ENCODE results near the gene PDXK. TPM values are rescaled to one million over a fixed set of nuclear protein-coding genes. Genes with fewer than 3 reads are reported as not detected.

PDXK gene
- total and polyA plus RNA-seq, 2 experiments from 2014 or later: 68.0 to 89.7 TPM

GRCh38 chr21:43748622-43749021 lies 29.7 kb downstream of the PDXK start:
- DNase-seq: no peak
- Histone ChIP-seq H3K79me2 (ENCODE audit: insufficient read depth) (no peaks in the 10 kb centered on the region), H3K36me3 (ENCODE audit: low read depth) (peaks cover 17% of the 10 kb centered on the region), H3K4me3 (no peak overlapping the region), H3K9me3 (ENCODE audit: low read depth) (no peaks in the 10 kb centered on the region), H3K4me2 (ENCODE audit: unreplicated experiment) (no peak overlapping the region), H3K27ac (no peak overlapping the region), H4K20me1 (ENCODE audit: insufficient read depth) (no peaks in the 10 kb centered on the region), H3F3A (ENCODE audit: insufficient read depth) (no peaks in the 10 kb centered on the region), H3K9ac (no peak overlapping the region), H3K9me2 (ENCODE audit: insufficient read depth) (no peaks in the 10 kb centered on the region), H2AFZ (no peak overlapping the region), H3K4me1 (ENCODE audit: insufficient read depth) (no peaks in the 10 kb centered on the region), H3K27me3 (replicated peaks; ENCODE audit: insufficient read depth) (no peaks in the 10 kb centered on the region)
- in situ Hi-C loops (cut with MboI): no loop called here
- WGBS, 2 experiments (ENCODE audit: low coverage in 1 of 2, low lambda C conversion rate in 2 of 2, missing lambda C conversion rate in 2 of 2): 94 to 96% methylated on average over 17 of the region's 17 CpGs
- TF ChIP-seq EZH2 (IDR thresholded peaks at IDR 0.05; ENCODE audit: insufficient read depth, poor library complexity, severe bottlenecking): no peak
- TF ChIP-seq EZH2phosphoT487 (IDR thresholded peaks at IDR 0.05; ENCODE audit: insufficient read depth, low read depth): no peak

GRCh38 chr21:43749651-43750262 lies 30.8 kb downstream of the PDXK start:
- Histone ChIP-seq H3K27ac (no peak overlapping the region), H3K9me3 (ENCODE audit: low read depth) (no peaks in the 10 kb centered on the region), H3K4me1 (ENCODE audit: insufficient read depth) (no peaks in the 10 kb centered on the region), H3K9me2 (ENCODE audit: insufficient read depth) (no peaks in the 10 kb centered on the region), H3K27me3 (replicated peaks; ENCODE audit: insufficient read depth) (no peaks in the 10 kb centered on the region), H3K4me2 (ENCODE audit: unreplicated experiment) (no peak overlapping the region), H3K36me3 (ENCODE audit: low read depth) (peaks cover 17% of the 10 kb centered on the region), H3K4me3 (no peak overlapping the region), H2AFZ (no peak overlapping the region), H3K79me2 (ENCODE audit: insufficient read depth) (no peaks in the 10 kb centered on the region), H3F3A (ENCODE audit: insufficient read depth) (no peaks in the 10 kb centered on the region), H4K20me1 (ENCODE audit: insufficient read depth) (no peaks in the 10 kb centered on the region), H3K9ac (no peak overlapping the region)
- DNase-seq: no peak
- TF ChIP-seq EZH2phosphoT487 (IDR thresholded peaks at IDR 0.05; ENCODE audit: insufficient read depth, low read depth) (no peak), EZH2 (IDR thresholded peaks at IDR 0.05; ENCODE audit: insufficient read depth, poor library complexity, severe bottlenecking) (no peak)
- WGBS, 2 experiments (ENCODE audit: low coverage in 1 of 2, low lambda C conversion rate in 2 of 2, missing lambda C conversion rate in 2 of 2): 95 to 98% methylated on average over 16 to 18 of the region's 18 CpGs
- in situ Hi-C loops (cut with MboI): no loop called here

- DNase-seq: no peak
- 80 to 85% methylated on average over 27 to 28 of the region's 28 CpGs for WGBS, 2 experiments (ENCODE audit: low coverage in 1 of 2, low lambda C conversion rate in 2 of 2, missing lambda C conversion rate in 2 of 2)
- no peaks in the 10 kb centered on the region for H3K27me3 ChIP-seq (replicated peaks; ENCODE audit: insufficient read depth)
- H3F3A ChIP-seq (ENCODE audit: insufficient read depth): no peaks in the 10 kb centered on the region
- peaks cover 15% of the 10 kb centered on the region; the same call in 1 of the 2 replicates for H3K36me3 ChIP-seq (ENCODE audit: low read depth)
- H2AFZ ChIP-seq: no peak overlapping the region
- no peaks in the 10 kb centered on the region for H3K9me3 ChIP-seq (ENCODE audit: low read depth)
- H3K4me1 ChIP-seq (ENCODE audit: insufficient read depth): no peaks in the 10 kb centered on the region
- no peak overlapping the region for H3K4me2 ChIP-seq (ENCODE audit: unreplicated experiment)
- H3K9me2 ChIP-seq (ENCODE audit: insufficient read depth): no peaks in the 10 kb centered on the region
- H4K20me1 ChIP-seq (ENCODE audit: insufficient read depth): no peaks in the 10 kb centered on the region
- H3K4me3 ChIP-seq: no peak overlapping the region
- no peak overlapping the region for H3K9ac ChIP-seq
- no peaks in the 10 kb centered on the region for H3K79me2 ChIP-seq (ENCODE audit: insufficient read depth)
- H3K27ac ChIP-seq: no peak overlapping the region
- in situ Hi-C loops (cut with MboI): no loop called here
- TF ChIP-seq EZH2phosphoT487 (IDR thresholded peaks at IDR 0.05; ENCODE audit: insufficient read depth, low read depth) (no peak), EZH2 (IDR thresholded peaks at IDR 0.05; ENCODE audit: insufficient read depth, poor library complexity, severe bottlenecking) (no peak)
Measured at GRCh38 chr21:43750339-43751033, 31.6 kb downstream of the PDXK start.

- Histone ChIP-seq H3F3A (ENCODE audit: insufficient read depth) (no peaks in the 10 kb centered on the region), H3K4me3 (no peak overlapping the region), H3K36me3 (ENCODE audit: low read depth) (peaks cover 8% of the 10 kb centered on the region; the same call in 1 of the 2 replicates), H3K27ac (no peak overlapping the region), H3K4me2 (ENCODE audit: unreplicated experiment) (no peak overlapping the region), H3K9me2 (ENCODE audit: insufficient read depth) (no peaks in the 10 kb centered on the region), H3K27me3 (replicated peaks; ENCODE audit: insufficient read depth) (no peaks in the 10 kb centered on the region), H3K9me3 (ENCODE audit: low read depth) (no peaks in the 10 kb centered on the region), H3K9ac (no peak overlapping the region), H3K4me1 (ENCODE audit: insufficient read depth) (no peaks in the 10 kb centered on the region), H2AFZ (no peak overlapping the region), H4K20me1 (ENCODE audit: insufficient read depth) (no peaks in the 10 kb centered on the region), H3K79me2 (ENCODE audit: insufficient read depth) (no peaks in the 10 kb centered on the region)
- no peak for DNase-seq
- WGBS, 2 experiments (ENCODE audit: low coverage in 1 of 2, low lambda C conversion rate in 2 of 2, missing lambda C conversion rate in 2 of 2): 90% methylated on average over 24 of the region's 31 CpGs
- in situ Hi-C loops (cut with MboI): no loop called here
- no peak for TF ChIP-seq EZH2 (IDR thresholded peaks at IDR 0.05; ENCODE audit: insufficient read depth, poor library complexity, severe bottlenecking)
- TF ChIP-seq EZH2phosphoT487 (IDR thresholded peaks at IDR 0.05; ENCODE audit: insufficient read depth, low read depth): no peak
Measured at GRCh38 chr21:43751955-43752591, 33.1 kb downstream of the PDXK start.

All from GM23248 (cell line).